ENCODE results near the gene HAUS3.

Gene HAUS3

GRCh38 chr4:2264481-2265041 is 22.6 kb upstream of the HAUS3 start:
- H3K9me2 ChIP-seq (replicated peaks; ENCODE audit: insufficient read depth, low read length): no peaks in the 10 kb centered on the region
- H3F3A ChIP-seq (ENCODE audit: insufficient read depth): no peaks in the 10 kb centered on the region
- H4K20me1 ChIP-seq (ENCODE audit: low read depth, low read length): no peaks in the 10 kb centered on the region
- no peak overlapping the region for H2AFZ ChIP-seq (ENCODE audit: low read depth, low read length, severe bottlenecking)
- no peaks in the 10 kb centered on the region for H3K79me2 ChIP-seq (ENCODE audit: insufficient read depth, low read length)
- H3K27ac ChIP-seq (ENCODE audit: low read depth, low read length): no peak overlapping the region
- H3K27me3 ChIP-seq (ENCODE audit: low read length): no peaks in the 10 kb centered on the region
- H3K9ac ChIP-seq (ENCODE audit: low read length): no peak overlapping the region
- no peaks in the 10 kb centered on the region for H3K9me3 ChIP-seq (ENCODE audit: insufficient read depth, low read length)
- no peak overlapping the region for H3K4me3 ChIP-seq (ENCODE audit: insufficient read depth, low read length, poor library complexity, severe bottlenecking)
- no peak overlapping the region for H3K4me2 ChIP-seq (ENCODE audit: low read depth, low read length, poor library complexity, severe bottlenecking)
- no peaks in the 10 kb centered on the region for H3K36me3 ChIP-seq (ENCODE audit: low read length)
- TF ChIP-seq EZH2phosphoT487 (conservative IDR thresholded peaks at IDR 0.05; ENCODE audit: low read length): no peak
- no peak for TF ChIP-seq CTCF (IDR thresholded peaks at IDR 0.05; ENCODE audit: insufficient read depth, low read length, poor library complexity, severe bottlenecking)

GRCh38 chr4:2263926-2264321 is 22.0 kb upstream of the HAUS3 start:
- H3K4me2 ChIP-seq (ENCODE audit: low read depth, low read length, poor library complexity, severe bottlenecking): no peak overlapping the region
- no peaks in the 10 kb centered on the region for H3K36me3 ChIP-seq (ENCODE audit: low read length)
- no peak for TF ChIP-seq EZH2phosphoT487 (conservative IDR thresholded peaks at IDR 0.05; ENCODE audit: low read length)
- TF ChIP-seq CTCF (IDR thresholded peaks at IDR 0.05; ENCODE audit: insufficient read depth, low read length, poor library complexity, severe bottlenecking): no peak
- no peaks in the 10 kb centered on the region for H3K9me3 ChIP-seq (ENCODE audit: insufficient read depth, low read length)
- no peaks in the 10 kb centered on the region for H3K79me2 ChIP-seq (ENCODE audit: insufficient read depth, low read length)
- no peak overlapping the region for H3K9ac ChIP-seq (ENCODE audit: low read length)
- H4K20me1 ChIP-seq (ENCODE audit: low read depth, low read length): no peaks in the 10 kb centered on the region
- H3K27me3 ChIP-seq (ENCODE audit: low read length): no peaks in the 10 kb centered on the region
- H3K4me3 ChIP-seq (ENCODE audit: insufficient read depth, low read length, poor library complexity, severe bottlenecking): no peak overlapping the region
- H3K9me2 ChIP-seq (replicated peaks; ENCODE audit: insufficient read depth, low read length): no peaks in the 10 kb centered on the region
- no peak overlapping the region for H3K27ac ChIP-seq (ENCODE audit: low read depth, low read length)
- H2AFZ ChIP-seq (ENCODE audit: low read depth, low read length, severe bottlenecking): no peak overlapping the region
- H3F3A ChIP-seq (ENCODE audit: insufficient read depth): no peaks in the 10 kb centered on the region

- Histone ChIP-seq H3K4me2 (ENCODE audit: low read depth, low read length, poor library complexity, severe bottlenecking) (peak overlapping the region; percentile 80), H3K9me3 (ENCODE audit: insufficient read depth, low read length) (no peaks in the 10 kb centered on the region), H3K36me3 (ENCODE audit: low read length) (no peaks in the 10 kb centered on the region), H3K9ac (ENCODE audit: low read length) (peak overlapping the region; percentile 84), H3K27me3 (ENCODE audit: low read length) (no peaks in the 10 kb centered on the region), H3K4me3 (ENCODE audit: insufficient read depth, low read length, poor library complexity, severe bottlenecking) (peak overlapping the region; percentile 75), H3K79me2 (ENCODE audit: insufficient read depth, low read length) (no peaks in the 10 kb centered on the region), H3K27ac (ENCODE audit: low read depth, low read length) (no peak overlapping the region; the same call in 1 of the 2 replicates), H3F3A (ENCODE audit: insufficient read depth) (no peaks in the 10 kb centered on the region), H3K9me2 (replicated peaks; ENCODE audit: insufficient read depth, low read length) (no peaks in the 10 kb centered on the region), H2AFZ (ENCODE audit: low read depth, low read length, severe bottlenecking) (peak overlapping the region; percentile 96), H4K20me1 (ENCODE audit: low read depth, low read length) (no peaks in the 10 kb centered on the region)
- TF ChIP-seq CTCF (IDR thresholded peaks at IDR 0.05; ENCODE audit: insufficient read depth, low read length, poor library complexity, severe bottlenecking) (no peak), EZH2phosphoT487 (conservative IDR thresholded peaks at IDR 0.05; ENCODE audit: low read length) (no peak)
Measured at GRCh38 chr4:2262944-2263250, 21.0 kb upstream of the HAUS3 start.
